ENCODE results near the gene LRRC23. TPM values are rescaled to one million over a fixed set of nuclear protein-coding genes. Genes with fewer than 3 reads are reported as not detected.
A peak's percentile ranks its signal among the peaks of the same experiment; 100 is the strongest.

Gene LRRC23
- total and polyA plus RNA-seq, 4 experiments from 2014 or later = 4.1 to 9.1 (median 6.2) TPM

DNA sequence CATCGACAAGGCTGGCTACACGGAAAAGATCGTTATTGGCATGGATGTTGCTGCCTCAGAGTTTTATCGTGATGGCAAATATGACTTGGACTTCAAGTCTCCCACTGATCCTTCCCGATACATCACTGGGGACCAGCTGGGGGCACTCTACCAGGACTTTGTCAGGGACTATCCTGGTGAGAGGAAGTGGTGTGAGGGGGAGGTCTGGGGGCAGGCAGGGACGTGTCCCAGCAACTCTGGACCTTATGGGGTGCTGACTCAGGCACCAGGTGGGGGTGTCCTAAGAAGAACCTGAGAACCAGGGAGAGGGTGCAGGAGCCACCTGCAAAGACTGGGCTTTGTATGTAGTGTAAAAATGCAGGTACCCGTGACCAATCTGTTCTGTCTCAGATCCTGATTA lies 15.0 kb downstream of the LRRC23 start:
- Mint-ChIP-seq H3K27ac (peak overlapping the region in 5 of 7 donors; percentile 10 to 78 (median 54)), H3K4me1 (peaks cover 9 to 33% (median 21%) of the 10 kb centered on the region in 4 donors), H3K4me3 (no peak overlapping the region), H3K36me3 (peaks cover 25 to 64% of the 10 kb centered on the region in 2 donors), H3K27me3 (no peaks in the 10 kb centered on the region), H3K9me3 (peaks cover 0 to 2% (median 0%) of the 10 kb centered on the region in 8 donors)
- no peaks in the 10 kb centered on the region for H3K27me3 ChIP-seq (ENCODE audit: insufficient read depth, low read length)
- intact Hi-C loops (cut with micrococcal nuclease) = no loop called here
- no peak overlapping the region for H3K4me3 ChIP-seq (ENCODE audit: low read length in 2 of 2)
- H3K27ac ChIP-seq (ENCODE audit: low read depth, low read length) = no peak overlapping the region
- peaks cover 21% of the 10 kb centered on the region for H3K4me1 ChIP-seq (ENCODE audit: insufficient read depth, low read length)
- ChIA-PET CTCF (ENCODE audit: partially characterized antibody) (interaction anchor here (0.6 to 1.2 kb wide), 3 partner anchors 24 to 47 kb away, joined by 3 to 4 read pairs (median 4); partner anchors contain the start of genes C12orf57 and RNU7-1), POLR2A (ENCODE audit: partially characterized antibody) (interaction anchor here (1.1 to 1.7 kb wide), 4 partner anchors 10 to 28 kb away, joined by 3 to 4 read pairs (median 4); no protein-coding TSS in a partner anchor)
- no peak for DNase-seq
- no peaks in the 10 kb centered on the region for H3K9me3 ChIP-seq (ENCODE audit: control insufficient read depth in 1 of 2, low read length in 2 of 2)
- H3K36me3 ChIP-seq (ENCODE audit: insufficient read depth, low read length) = peaks cover 17% of the 10 kb centered on the region

DNA sequence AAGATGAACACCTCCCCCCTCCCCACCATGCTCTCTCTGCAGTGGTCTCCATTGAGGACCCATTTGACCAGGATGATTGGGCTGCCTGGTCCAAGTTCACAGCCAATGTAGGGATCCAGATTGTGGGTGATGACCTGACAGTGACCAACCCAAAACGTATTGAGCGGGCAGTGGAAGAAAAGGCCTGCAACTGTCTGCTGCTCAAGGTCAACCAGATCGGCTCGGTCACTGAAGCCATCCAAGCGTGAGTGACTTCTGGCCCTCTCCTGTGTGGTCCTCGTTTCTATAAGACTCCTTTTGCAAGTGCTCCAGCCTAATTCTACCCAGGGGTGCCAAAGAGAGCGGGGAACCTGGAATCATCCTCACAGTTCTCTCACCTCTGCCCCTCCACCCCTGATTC lies 16.9 kb downstream of the LRRC23 start:
- no peaks in the 10 kb centered on the region for H3K9me3 ChIP-seq (ENCODE audit: control insufficient read depth in 1 of 2, low read length in 2 of 2)
- H3K27me3 ChIP-seq (ENCODE audit: insufficient read depth, low read length) = no peaks in the 10 kb centered on the region
- intact Hi-C loops (cut with micrococcal nuclease) = loop anchor here (5.0 kb wide), 1 partner anchor 266 kb away; the partner anchor contains the start of gene PEX5
- no peak for DNase-seq
- Mint-ChIP-seq H3K36me3 (peaks cover 25 to 53% of the 10 kb centered on the region in 2 donors), H3K27me3 (no peaks in the 10 kb centered on the region), H3K4me3 (no peak overlapping the region), H3K27ac (peak overlapping the region in 2 of 7 donors; percentile 17 to 37), H3K4me1 (peaks cover 10 to 27% (median 16%) of the 10 kb centered on the region in 4 donors), H3K9me3 (peaks cover 0 to 2% (median 0%) of the 10 kb centered on the region in 8 donors)
- POLR2A ChIA-PET (ENCODE audit: partially characterized antibody) = interaction anchor here (0.9 to 8.2 kb wide), 3 partner anchors 15 to 30 kb away, joined by 3 to 154 read pairs (median 6); no protein-coding TSS in a partner anchor
- CTCF ChIA-PET (ENCODE audit: partially characterized antibody) = interaction anchor here (1.0 to 6.4 kb wide), 9 partner anchors 8 to 191 kb away, joined by 3 to 77 read pairs (median 4); partner anchors contain the start of genes C1RL, ENO2 and LPCAT3
- peaks cover 12% of the 10 kb centered on the region for H3K4me1 ChIP-seq (ENCODE audit: insufficient read depth, low read length)
- H3K36me3 ChIP-seq (ENCODE audit: insufficient read depth, low read length) = peaks cover 13% of the 10 kb centered on the region
- H3K27ac ChIP-seq (ENCODE audit: low read depth, low read length) = no peak overlapping the region
- H3K4me3 ChIP-seq (ENCODE audit: low read length in 2 of 2) = no peak overlapping the region

DNA sequence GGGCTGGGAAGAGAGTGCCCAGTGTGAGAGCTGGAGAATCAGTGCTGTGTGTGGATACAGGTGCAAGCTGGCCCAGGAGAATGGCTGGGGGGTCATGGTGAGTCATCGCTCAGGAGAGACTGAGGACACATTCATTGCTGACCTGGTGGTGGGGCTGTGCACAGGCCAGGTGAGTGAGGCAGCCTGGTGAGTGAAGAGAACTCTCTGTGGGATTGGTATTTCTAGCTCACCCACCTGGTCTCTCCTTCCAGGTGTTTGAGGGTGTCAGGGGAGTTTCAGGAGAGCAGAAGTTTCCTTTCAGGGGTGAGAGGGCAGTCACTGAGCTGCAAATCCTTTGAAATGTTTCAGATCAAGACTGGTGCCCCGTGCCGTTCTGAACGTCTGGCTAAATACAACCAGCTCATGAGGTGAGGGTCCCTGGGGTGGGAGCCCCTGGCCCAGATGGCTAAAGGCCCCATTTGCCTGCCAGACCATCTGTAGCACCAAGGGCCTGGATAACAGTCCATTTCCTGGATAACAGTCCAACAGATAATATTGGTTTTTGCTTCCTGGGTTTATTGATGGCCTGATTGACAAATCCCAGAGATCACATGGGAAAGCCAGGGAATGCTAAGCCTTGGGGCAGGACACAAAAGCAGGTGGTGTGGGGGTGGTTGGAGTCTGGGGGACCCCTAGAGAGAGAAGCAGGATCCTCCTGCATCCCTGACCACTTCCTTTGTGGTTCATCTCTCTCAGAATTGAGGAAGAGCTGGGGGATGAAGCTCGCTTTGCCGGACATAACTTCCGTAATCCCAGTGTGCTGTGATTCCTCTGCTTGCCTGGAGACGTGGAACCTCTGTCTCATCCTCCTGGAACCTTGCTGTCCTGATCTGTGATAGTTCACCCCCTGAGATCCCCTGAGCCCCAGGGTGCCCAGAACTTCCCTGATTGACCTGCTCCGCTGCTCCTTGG lies 17.6 kb downstream of the LRRC23 start:
- intact Hi-C loops (cut with micrococcal nuclease) = loop anchor here (5.0 kb wide), 1 partner anchor 265 kb away; the partner anchor contains the start of gene PEX5
- peaks cover 19% of the 10 kb centered on the region for H3K4me1 ChIP-seq (ENCODE audit: insufficient read depth, low read length)
- Mint-ChIP-seq H3K4me3 (no peak overlapping the region), H3K27me3 (no peaks in the 10 kb centered on the region), H3K9me3 (peaks cover 0 to 2% (median 0%) of the 10 kb centered on the region in 8 donors), H3K36me3 (peaks cover 18 to 47% of the 10 kb centered on the region in 2 donors), H3K27ac (peak overlapping the region in 4 of 7 donors; percentile 30 to 95 (median 49)), H3K4me1 (peaks cover 13 to 33% (median 20%) of the 10 kb centered on the region in 4 donors)
- DNase-seq = no peak
- no peak overlapping the region for H3K27ac ChIP-seq (ENCODE audit: low read depth, low read length)
- no peaks in the 10 kb centered on the region for H3K27me3 ChIP-seq (ENCODE audit: insufficient read depth, low read length)
- H3K4me3 ChIP-seq (ENCODE audit: low read length in 2 of 2) = no peak overlapping the region
- no peaks in the 10 kb centered on the region for H3K9me3 ChIP-seq (ENCODE audit: control insufficient read depth in 1 of 2, low read length in 2 of 2)
- POLR2A ChIA-PET (ENCODE audit: partially characterized antibody) = interaction anchor here (0.7 to 8.2 kb wide), 4 partner anchors 8 to 49 kb away, joined by 3 to 154 read pairs (median 4); partner anchors contain the start of gene SPSB2
- CTCF ChIA-PET (ENCODE audit: partially characterized antibody) = interaction anchor here (0.9 to 6.4 kb wide), 10 partner anchors 8 to 190 kb away, joined by 3 to 77 read pairs (median 4); partner anchors contain the start of genes C1RL, ENO2 and LPCAT3
- peaks cover 9% of the 10 kb centered on the region for H3K36me3 ChIP-seq (ENCODE audit: insufficient read depth, low read length)

DNA sequence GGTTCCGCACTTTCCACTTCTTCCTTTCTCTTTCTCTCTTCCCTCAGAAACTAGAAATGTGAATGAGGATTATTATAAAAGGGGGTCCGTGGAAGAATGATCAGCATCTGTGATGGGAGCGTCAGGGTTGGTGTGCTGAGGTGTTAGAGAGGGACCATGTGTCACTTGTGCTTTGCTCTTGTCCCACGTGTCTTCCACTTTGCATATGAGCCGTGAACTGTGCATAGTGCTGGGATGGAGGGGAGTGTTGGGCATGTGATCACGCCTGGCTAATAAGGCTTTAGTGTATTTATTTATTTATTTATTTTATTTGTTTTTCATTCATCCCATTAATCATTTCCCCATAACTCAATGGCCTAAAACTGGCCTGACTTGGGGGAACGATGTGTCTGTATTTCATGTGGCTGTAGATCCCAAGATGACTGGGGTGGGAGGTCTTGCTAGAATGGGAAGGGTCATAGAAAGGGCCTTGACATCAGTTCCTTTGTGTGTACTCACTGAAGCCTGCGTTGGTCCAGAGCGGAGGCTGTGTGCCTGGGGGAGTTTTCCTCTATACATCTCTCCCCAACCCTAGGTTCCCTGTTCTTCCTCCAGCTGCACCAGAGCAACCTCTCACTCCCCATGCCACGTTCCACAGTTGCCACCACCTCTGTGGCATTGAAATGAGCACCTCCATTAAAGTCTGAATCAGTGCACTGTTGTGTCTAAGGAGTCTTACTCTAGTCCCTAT lies 18.5 kb downstream of the LRRC23 start:
- no peaks in the 10 kb centered on the region for H3K27me3 ChIP-seq (ENCODE audit: insufficient read depth, low read length)
- Mint-ChIP-seq H3K27me3 (no peaks in the 10 kb centered on the region), H3K36me3 (peaks cover 18 to 44% of the 10 kb centered on the region in 2 donors), H3K4me3 (no peak overlapping the region), H3K27ac (peak overlapping the region in 6 of 7 donors; percentile 25 to 95 (median 83)), H3K4me1 (peaks cover 13 to 34% (median 20%) of the 10 kb centered on the region in 4 donors), H3K9me3 (peaks cover 0 to 2% (median 0%) of the 10 kb centered on the region in 8 donors)
- intact Hi-C loops (cut with micrococcal nuclease) = loop anchor here (5.0 kb wide), 1 partner anchor 264 kb away; the partner anchor contains the start of gene PEX5
- H3K36me3 ChIP-seq (ENCODE audit: insufficient read depth, low read length) = peaks cover 9% of the 10 kb centered on the region
- no peak overlapping the region for H3K27ac ChIP-seq (ENCODE audit: low read depth, low read length)
- POLR2A ChIA-PET (ENCODE audit: partially characterized antibody) = interaction anchor here (1.1 to 17.5 kb wide), 7 partner anchors 8 to 95 kb away, joined by 6 to 280 read pairs (median 58); partner anchors contain the start of genes C12orf57, ENO2, LPCAT3 and PTPN6
- H3K4me1 ChIP-seq (ENCODE audit: insufficient read depth, low read length) = peaks cover 19% of the 10 kb centered on the region
- DNase-seq = no peak
- H3K4me3 ChIP-seq (ENCODE audit: low read length in 2 of 2) = no peak overlapping the region
- no peaks in the 10 kb centered on the region for H3K9me3 ChIP-seq (ENCODE audit: control insufficient read depth in 1 of 2, low read length in 2 of 2)
- CTCF ChIA-PET (ENCODE audit: partially characterized antibody) = interaction anchor here (0.8 to 6.4 kb wide), 23 partner anchors 9 to 189 kb away, joined by 3 to 77 read pairs (median 6); partner anchors contain the start of genes C12orf57, C1R, C1RL and ENO2

DNA sequence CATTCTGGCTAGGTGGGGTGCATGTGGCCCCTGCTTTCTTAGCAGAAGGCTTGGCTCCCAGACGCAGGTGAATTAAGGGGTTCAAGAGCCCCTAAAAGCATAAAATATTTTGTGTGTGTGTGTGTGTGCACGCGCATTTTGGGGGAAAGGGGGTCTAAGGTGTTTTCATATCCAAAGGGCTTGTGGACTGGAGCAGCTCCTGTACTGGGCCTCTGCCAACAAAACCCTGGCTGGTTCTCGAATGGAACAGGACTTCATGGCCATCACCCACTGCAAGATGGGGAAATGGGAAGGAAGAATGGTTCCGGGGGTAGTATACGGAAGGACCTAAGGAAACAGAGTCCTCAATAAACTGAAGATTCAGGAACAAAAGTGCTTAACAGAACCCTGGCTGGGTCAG lies 19.2 kb downstream of the LRRC23 start:
- Mint-ChIP-seq H3K27me3 (no peaks in the 10 kb centered on the region), H3K36me3 (peaks cover 18 to 47% of the 10 kb centered on the region in 2 donors), H3K4me3 (peak overlapping the region in 1 of 8 donors; percentile 83), H3K4me1 (peaks cover 17 to 39% (median 24%) of the 10 kb centered on the region in 4 donors), H3K27ac (peak overlapping the region; percentile 89 to 91 (median 90)), H3K9me3 (peaks cover 0 to 2% (median 0%) of the 10 kb centered on the region in 8 donors)
- intact Hi-C loops (cut with micrococcal nuclease) = loop anchor here (1.0 to 5.0 kb wide), 11 partner anchors 10 to 263 kb away; partner anchors contain the start of genes C12orf57, C1R, ENO2 and LPCAT3
- no peak for DNase-seq
- Histone ChIP-seq H3K36me3 (ENCODE audit: insufficient read depth, low read length) (peaks cover 9% of the 10 kb centered on the region), H3K27me3 (ENCODE audit: insufficient read depth, low read length) (no peaks in the 10 kb centered on the region), H3K4me1 (ENCODE audit: insufficient read depth, low read length) (peaks cover 23% of the 10 kb centered on the region), H3K27ac (ENCODE audit: low read depth, low read length) (peak overlapping the region; percentile 41), H3K9me3 (ENCODE audit: control insufficient read depth in 1 of 2, low read length in 2 of 2) (no peaks in the 10 kb centered on the region), H3K4me3 (ENCODE audit: low read length in 2 of 2) (no peak overlapping the region)
- CTCF ChIA-PET (ENCODE audit: partially characterized antibody) = interaction anchor here (0.6 to 6.4 kb wide), 28 partner anchors 8 to 241 kb away, joined by 3 to 77 read pairs (median 6); partner anchors contain the start of genes C12orf57, C1R, C1RL and ENO2
- POLR2A ChIA-PET (ENCODE audit: partially characterized antibody) = interaction anchor here (0.7 to 17.5 kb wide), 10 partner anchors 9 to 94 kb away, joined by 3 to 280 read pairs (median 14); partner anchors contain the start of genes C12orf57, ENO2, LPCAT3 and PTPN6

DNA sequence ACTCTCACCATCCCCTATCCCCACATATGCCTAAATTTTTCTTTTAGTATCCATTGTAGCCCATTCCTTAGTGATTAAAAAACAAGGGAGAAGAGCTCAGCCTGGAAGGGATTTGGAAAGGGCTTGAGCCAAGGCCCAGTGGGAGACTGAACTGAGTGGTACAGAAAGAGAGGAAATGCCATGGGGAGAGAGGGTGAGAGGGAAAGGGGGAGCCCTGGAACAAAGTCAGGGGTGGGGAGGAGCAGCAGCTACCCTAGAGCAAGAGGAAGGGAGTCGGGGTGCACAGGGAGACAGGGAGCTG lies 20.6 kb downstream of the LRRC23 start:
- Mint-ChIP-seq H3K4me3 (peak overlapping the region in 3 of 8 donors; percentile 40 to 83 (median 64)), H3K27me3 (no peaks in the 10 kb centered on the region), H3K36me3 (peaks cover 8 to 34% of the 10 kb centered on the region in 2 donors), H3K9me3 (no peaks in the 10 kb centered on the region), H3K27ac (peak overlapping the region in 6 of 7 donors; percentile 37 to 91 (median 90)), H3K4me1 (peaks cover 27 to 44% (median 34%) of the 10 kb centered on the region in 4 donors)
- H3K4me1 ChIP-seq (ENCODE audit: insufficient read depth, low read length) = peaks cover 36% of the 10 kb centered on the region
- no peaks in the 10 kb centered on the region for H3K9me3 ChIP-seq (ENCODE audit: control insufficient read depth in 1 of 2, low read length in 2 of 2)
- no peaks in the 10 kb centered on the region for H3K36me3 ChIP-seq (ENCODE audit: insufficient read depth, low read length)
- intact Hi-C loops (cut with micrococcal nuclease) = loop anchor here (2.0 kb wide), 1 partner anchor 36 kb away; no protein-coding TSS in a partner anchor
- no peak overlapping the region for H3K27ac ChIP-seq (ENCODE audit: low read depth, low read length)
- no peak for DNase-seq
- POLR2A ChIA-PET (ENCODE audit: partially characterized antibody) = interaction anchor here (0.5 to 17.5 kb wide), 10 partner anchors 10 to 188 kb away, joined by 3 to 280 read pairs (median 14); partner anchors contain the start of genes C12orf57, C1RL, CDCA3 and ENO2
- H3K27me3 ChIP-seq (ENCODE audit: insufficient read depth, low read length) = no peaks in the 10 kb centered on the region
- H3K4me3 ChIP-seq (ENCODE audit: low read length in 2 of 2) = no peak overlapping the region
- CTCF ChIA-PET (ENCODE audit: partially characterized antibody) = interaction anchor here (0.6 to 6.4 kb wide), 26 partner anchors 11 to 216 kb away, joined by 3 to 77 read pairs (median 5); partner anchors contain the start of genes C12orf57, C1R, C1RL and CDCA3
